SU-DHL-6 (cell line): ENCODE measurements around the gene CA5B.
A peak's percentile ranks its signal among the peaks of the same experiment; 100 is the strongest.

Experiments
- H2AFZ ChIP-seq: fragments of 200-600 bp; sonication (generic); 2 replicates; pipeline ENCODE4 v1.6.1; 2014; ENCODE audit warnings: low read depth, mild to moderate bottlenecking, moderate library complexity, mixed read lengths, antibody characterized with exemption, low read length; ENCODE audit not compliant: severe bottlenecking
- H3F3A ChIP-seq: fragments of 200-600 bp; shearing (Covaris generic); 2 replicates; pipeline ENCODE4 v1.6.0; 2016; ENCODE audit warnings: antibody characterized with exemption, mild to moderate bottlenecking; ENCODE audit not compliant: insufficient read depth
- H3K27ac ChIP-seq: fragments of 200-600 bp; sonication (generic); 2 replicates; pipeline ENCODE4 v1.5.1; 2016; ENCODE audit warnings: low read depth, mild to moderate bottlenecking, low read length, moderate library complexity, mixed read lengths
- H3K27me3 ChIP-seq: fragments of 200-600 bp; sonication (generic), shearing (Covaris generic); 2 replicates; pipeline ENCODE4 v1.6.0; 2014; ENCODE audit warnings: mild to moderate bottlenecking, low read length
- H3K36me3 ChIP-seq: fragments of 200-600 bp; sonication (generic); 2 replicates; pipeline ENCODE4 v1.6.1; 2014; ENCODE audit warnings: mild to moderate bottlenecking, low read length, mixed read lengths
- H3K4me2 ChIP-seq: fragments of 300-600, 200-600 bp; shearing (Covaris generic), sonication (generic); 2 replicates; pipeline ENCODE4 v1.6.0; 2014; ENCODE audit warnings: low read length, low read depth, mild to moderate bottlenecking; ENCODE audit not compliant: poor library complexity, severe bottlenecking
- H3K4me3 ChIP-seq: fragments of 200-600 bp; sonication (generic); 2 replicates; pipeline ENCODE4 v1.5.1; 2014; ENCODE audit warnings: antibody characterized with exemption, low read length, mild to moderate bottlenecking, mixed read lengths; ENCODE audit not compliant: insufficient read depth, poor library complexity, severe bottlenecking
- H3K79me2 ChIP-seq: fragments of 200-600 bp; sonication (generic); 2 replicates; pipeline ENCODE4 v1.6.1; 2014; ENCODE audit warnings: mild to moderate bottlenecking, low read length, moderate library complexity; ENCODE audit not compliant: insufficient read depth
- H3K9ac ChIP-seq: fragments of 200-600 bp; sonication (generic); 2 replicates; pipeline ENCODE4 v1.7.0; 2014; ENCODE audit warnings: mild to moderate bottlenecking, low read length
- H3K9me2 ChIP-seq: fragments of 200-600 bp; sonication (generic); replicated peaks from 2 replicates; pipeline ENCODE4 v1.6.1; 2014; ENCODE audit warnings: low read length; ENCODE audit not compliant: insufficient read depth
- H3K9me3 ChIP-seq: fragments of 200-600 bp; sonication (generic); 2 replicates; pipeline ENCODE4 v1.6.1; 2014; ENCODE audit warnings: low read length, mixed read lengths; ENCODE audit not compliant: insufficient read depth
- H4K20me1 ChIP-seq: fragments of 200-600 bp; sonication (generic); 2 replicates; pipeline ENCODE4 v1.6.1; 2014; ENCODE audit warnings: low read depth, mild to moderate bottlenecking, antibody characterized with exemption, low read length, moderate library complexity, mixed read lengths
- CTCF ChIP-seq: fragments of 200-600 bp; sonication (generic); IDR thresholded peaks from one replicate; pipeline ENCODE4 v1.5.1; 2017; ENCODE audit warnings: antibody characterized with exemption, mild to moderate bottlenecking, low read length, moderate library complexity; ENCODE audit not compliant: insufficient read depth, poor library complexity, severe bottlenecking
- EZH2phosphoT487 ChIP-seq: fragments of 200-600 bp; sonication (generic), shearing (Covaris generic); conservative IDR thresholded peaks from 2 replicates; pipeline ENCODE4 v1.6.1; 2018; ENCODE audit warnings: mild to moderate bottlenecking, antibody characterized with exemption, low read length, moderate library complexity, mixed read lengths

CA5B gene

GRCh38 chrX:15737959-15738902, at the start of gene CA5B:
Gene CA5B, plus strand, starts transcription at chrX:15738270. Its CDS starts 11,754 bp downstream, at chrX:15750024.
- H3K9me3 ChIP-seq = no peaks in the 10 kb centered on the region
- no peak within 1 kb of the TSS for H2AFZ ChIP-seq
- no peak within 1 kb of the TSS for H3K27ac ChIP-seq
- peak within 1 kb of the TSS; percentile 50 for H3K4me3 ChIP-seq
- H3K79me2 ChIP-seq = no peaks in the 10 kb centered on the region
- H3K9me2 ChIP-seq = no peaks in the 10 kb centered on the region
- H3K36me3 ChIP-seq = no peaks in the 10 kb centered on the region
- H3K4me2 ChIP-seq = peak within 1 kb of the TSS; percentile 61
- H3K27me3 ChIP-seq = no peaks in the 10 kb centered on the region
- no peaks in the 10 kb centered on the region for H4K20me1 ChIP-seq
- H3F3A ChIP-seq = peaks cover 9% of the 10 kb centered on the region; the same call in 1 of the 2 replicates
- no peak for TF ChIP-seq CTCF
- H3K9ac ChIP-seq = peak within 1 kb of the TSS; percentile 39; the same call in 1 of the 2 replicates

- Histone ChIP-seq H3K27me3 (no peaks in the 10 kb centered on the region), H3K36me3 (peaks cover 2% of the 10 kb centered on the region; the same call in 1 of the 2 replicates), H4K20me1 (no peaks in the 10 kb centered on the region), H3K79me2 (no peaks in the 10 kb centered on the region), H3K9ac (no peak overlapping the region), H3K4me2 (no peak overlapping the region), H3K27ac (no peak overlapping the region), H3K9me2 (no peaks in the 10 kb centered on the region), H3F3A (no peaks in the 10 kb centered on the region), H2AFZ (no peak overlapping the region), H3K4me3 (no peak overlapping the region), H3K9me3 (no peaks in the 10 kb centered on the region)
- no peak for TF ChIP-seq CTCF
- no peak for TF ChIP-seq EZH2phosphoT487
These were observed 43.1 kb upstream of the CA5B start for GRCh38 chrX:15694941-15695451.

- Histone ChIP-seq H2AFZ (no peak overlapping the region), H3K4me2 (no peak overlapping the region), H3K36me3 (no peaks in the 10 kb centered on the region), H3K27ac (no peak overlapping the region), H4K20me1 (no peaks in the 10 kb centered on the region), H3K4me3 (no peak overlapping the region), H3K9ac (no peak overlapping the region), H3K9me3 (no peaks in the 10 kb centered on the region), H3F3A (no peaks in the 10 kb centered on the region), H3K9me2 (no peaks in the 10 kb centered on the region), H3K79me2 (no peaks in the 10 kb centered on the region), H3K27me3 (no peaks in the 10 kb centered on the region)
- TF ChIP-seq CTCF (no peak), EZH2phosphoT487 (no peak)
These were observed 41.6 kb upstream of the CA5B start for GRCh38 chrX:15696516-15696915.
